Mucosa of descending colon (tissue), 3 donors: ENCODE measurements around the gene GTF2F2. TPM values are rescaled to one million over a fixed set of nuclear protein-coding genes. Genes with fewer than 3 reads are reported as not detected.

ENCODE experiments used
- ATAC-seq: fragments of 200-7000 bp; cut with Tn5 transposase; one replicate; pipeline ENCODE4 v1.9.1; 2020; ENCODE audit warnings: mild to moderate bottlenecking, moderate library complexity
- DNase-seq, 3 donors: peaks; one replicate each; pipeline ENCODE4 v3.0.0-alpha.2; 2020
- H3K36me3 ChIP-seq: fragments of 200-600 bp; one replicate; pipeline ENCODE4 v1.8.0; 2021; ENCODE audit warnings: low read depth, mild to moderate bottlenecking
- H3K4me1 ChIP-seq: fragments of 200-600 bp; one replicate; pipeline ENCODE4 v1.8.0; 2021; ENCODE audit warnings: low read depth, mild to moderate bottlenecking
- H3K4me3 ChIP-seq: fragments of 200-600 bp; one replicate; pipeline ENCODE4 v1.8.0; 2021; ENCODE audit warnings: mild to moderate bottlenecking
- H3K9me3 ChIP-seq: fragments of 200-600 bp; one replicate; pipeline ENCODE4 v1.8.0; 2021; ENCODE audit warnings: mild to moderate bottlenecking
- CTCF ChIP-seq: fragments of 200-600 bp; IDR thresholded peaks from one replicate; pipeline ENCODE4 v1.8.0; 2022; ENCODE audit warnings: antibody characterized with exemption, mild to moderate bottlenecking
- intact Hi-C, 2 donors: fragments of 100-400 bp; cut with DNase I in 1 of 2; cut with micrococcal nuclease in 1 of 2; formaldehyde crosslinking; loops; one replicate each; pipeline versions ENCODE4 v1.11.0 to v1.11.1; 2022; cut with DNase I, micrococcal nuclease
- total RNA-seq, 3 donors: library from RNA; stranded (reverse); fragmentation: NEBNext Ultra II Directional in 2 of 3; extraction: Animal tissue kit (Norgen Biotek cat#: 25700) in 2 of 3; gene quantifications; one replicate each; pipeline versions ENCODE4 v1.2.1 to v1.2.4, GENCODE V29; 2021 to 2023
- donor health status: DM: no; HTN: no; CAD: no; lungs with moderate emphysema.
- donor health status: DM: no; HTN: no; CAD: no.
- donor health status: DM: no; HTN: yes; CAD: no.

Gene GTF2F2
- total RNA-seq, 3 donors from 2014 or later: 15.4 to 22.0 (median 15.9) TPM

GRCh38 chr13:45258334-45258675 lies 138.0 kb downstream of the GTF2F2 start:
- Histone ChIP-seq H3K4me1 (peaks cover 20% of the 10 kb centered on the region), H3K36me3 (no peaks in the 10 kb centered on the region), H3K4me3 (no peak overlapping the region), H3K9me3 (no peaks in the 10 kb centered on the region)
- TF ChIP-seq CTCF: no peak
- DNase-seq (peak in 1 of 3 donors; percentile 36), ATAC-seq (no peak)
- intact Hi-C loops: no loop called here

GRCh38 chr13:45267215-45267614 lies 146.9 kb downstream of the GTF2F2 start:
- Histone ChIP-seq H3K4me3 (no peak overlapping the region), H3K4me1 (no peaks in the 10 kb centered on the region), H3K36me3 (no peaks in the 10 kb centered on the region), H3K9me3 (no peaks in the 10 kb centered on the region)
- intact Hi-C loops: no loop called here
- ATAC-seq (no peak), DNase-seq (no peak)
- TF ChIP-seq CTCF: no peak

- Histone ChIP-seq H3K4me3 (no peak overlapping the region), H3K36me3 (no peaks in the 10 kb centered on the region), H3K4me1 (no peaks in the 10 kb centered on the region), H3K9me3 (no peaks in the 10 kb centered on the region)
- no peak for TF ChIP-seq CTCF
- ATAC-seq (no peak), DNase-seq (no peak)
- intact Hi-C loops: no loop called here
These were observed 148.9 kb downstream of the GTF2F2 start for GRCh38 chr13:45269204-45269603.

GRCh38 chr13:45276913-45277312 lies 156.6 kb downstream of the GTF2F2 start:
- TF ChIP-seq CTCF: no peak
- intact Hi-C loops: no loop called here
- DNase-seq: no peak
- Histone ChIP-seq H3K4me3 (no peak overlapping the region), H3K4me1 (no peaks in the 10 kb centered on the region), H3K36me3 (no peaks in the 10 kb centered on the region), H3K9me3 (no peaks in the 10 kb centered on the region)
- no peak for ATAC-seq

GRCh38 chr13:45278096-45278645 lies 157.9 kb downstream of the GTF2F2 start:
- Histone ChIP-seq H3K9me3 (no peaks in the 10 kb centered on the region), H3K4me1 (no peaks in the 10 kb centered on the region), H3K36me3 (no peaks in the 10 kb centered on the region), H3K4me3 (no peak overlapping the region)
- DNase-seq: no peak
- ATAC-seq: no peak
- TF ChIP-seq CTCF: no peak
- intact Hi-C loops: no loop called here

GRCh38 chr13:45280011-45280410 lies 159.7 kb downstream of the GTF2F2 start:
- H3K36me3 ChIP-seq: no peaks in the 10 kb centered on the region
- DNase-seq: no peak
- H3K9me3 ChIP-seq: no peaks in the 10 kb centered on the region
- intact Hi-C loops: loop anchor here (2.0 to 5.0 kb wide), 3 partner anchors 88 to 233 kb away; no protein-coding TSS in a partner anchor
- no peak for ATAC-seq
- no peak for TF ChIP-seq CTCF
- H3K4me1 ChIP-seq: no peaks in the 10 kb centered on the region
- no peak overlapping the region for H3K4me3 ChIP-seq
